GM21529 (cell line): ENCODE data around the gene ZNF324.

Experiments used
- ATAC-seq: cut with Tn5 transposase; IDR thresholded peaks from one replicate; pipeline ENCODE4 v1.9.1; 2021; ENCODE audit not compliant: unreplicated experiment

The ZNF324 gene

GRCh38 chr19:58520257-58520599, 53.3 kb downstream of the ZNF324 start:
- no peak for ATAC-seq

- ATAC-seq, result no peak
These were observed 54.8 kb downstream of the ZNF324 start for GRCh38 chr19:58521651-58522050.

DNA sequence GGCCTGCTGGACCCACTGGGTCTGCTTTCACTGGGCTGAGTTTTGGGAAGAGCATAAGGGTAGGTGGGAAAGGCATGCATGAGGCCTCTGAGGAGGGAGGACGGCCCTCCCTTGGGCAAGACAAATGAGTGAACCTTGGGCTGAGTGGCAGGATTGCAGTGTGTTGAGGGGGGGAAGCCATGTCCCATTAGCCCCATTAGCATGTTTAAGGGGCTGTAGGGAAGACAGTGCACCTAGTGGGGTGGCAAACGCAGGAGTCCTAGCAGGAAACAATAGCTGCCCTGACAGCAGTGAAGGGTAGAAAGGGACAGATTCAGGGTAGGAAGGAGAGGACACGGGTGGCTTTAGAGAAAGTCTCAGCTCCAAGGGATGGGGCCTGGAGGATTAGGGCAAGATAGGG, 55.8 kb downstream of the ZNF324 start:
- no peak for ATAC-seq
